Gastroesophageal sphincter (tissue), 3 donors: Measurements from ENCODE around the gene COL18A1.

ENCODE experiments used
- POLR2A ChIP-seq, 2 donors: fragments of 450-650 bp; IDR thresholded peaks; one replicate each; pipeline ENCODE4 v1.6.1; 2017; ENCODE audit warnings: antibody characterized with exemption in 2 of 2, mild to moderate bottlenecking in 2 of 2, moderate library complexity in 1 of 2
- POLR2AphosphoS5 ChIP-seq: sonication (generic); formaldehyde crosslinking; IDR thresholded peaks from one replicate; pipeline ENCODE4 v1.6.1; 2017; ENCODE audit warnings: antibody characterized with exemption
- TF ChIP-seq, protein P1 (sequence below), 4 experiments: fragments of 200-600 bp in 2 of 4; fragments of 450-650 bp in 2 of 4; sonication (generic) in 1 of 4; IDR thresholded peaks; one replicate each; pipeline ENCODE4 v1.5.1; 2017 to 2019; ENCODE audit warnings: antibody characterized with exemption in 4 of 4, mild to moderate bottlenecking in 2 of 4, moderate library complexity in 2 of 4

GRCh38 chr21:45523411-45524101, 118.6 kb downstream of the COL18A1 start:
- TF ChIP-seq, protein P1, sequence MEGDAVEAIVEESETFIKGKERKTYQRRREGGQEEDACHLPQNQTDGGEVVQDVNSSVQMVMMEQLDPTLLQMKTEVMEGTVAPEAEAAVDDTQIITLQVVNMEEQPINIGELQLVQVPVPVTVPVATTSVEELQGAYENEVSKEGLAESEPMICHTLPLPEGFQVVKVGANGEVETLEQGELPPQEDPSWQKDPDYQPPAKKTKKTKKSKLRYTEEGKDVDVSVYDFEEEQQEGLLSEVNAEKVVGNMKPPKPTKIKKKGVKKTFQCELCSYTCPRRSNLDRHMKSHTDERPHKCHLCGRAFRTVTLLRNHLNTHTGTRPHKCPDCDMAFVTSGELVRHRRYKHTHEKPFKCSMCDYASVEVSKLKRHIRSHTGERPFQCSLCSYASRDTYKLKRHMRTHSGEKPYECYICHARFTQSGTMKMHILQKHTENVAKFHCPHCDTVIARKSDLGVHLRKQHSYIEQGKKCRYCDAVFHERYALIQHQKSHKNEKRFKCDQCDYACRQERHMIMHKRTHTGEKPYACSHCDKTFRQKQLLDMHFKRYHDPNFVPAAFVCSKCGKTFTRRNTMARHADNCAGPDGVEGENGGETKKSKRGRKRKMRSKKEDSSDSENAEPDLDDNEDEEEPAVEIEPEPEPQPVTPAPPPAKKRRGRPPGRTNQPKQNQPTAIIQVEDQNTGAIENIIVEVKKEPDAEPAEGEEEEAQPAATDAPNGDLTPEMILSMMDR (IDR thresholded peaks at IDR 0.05), result no peak
- TF ChIP-seq POLR2A (IDR thresholded peaks at IDR 0.05) (no peak), POLR2AphosphoS5 (no peak)
